ENCODE measurements around the gene ZNF777.
"Not testable (repeated sequence)": the region's sequence is repeated elsewhere in the genome, so short reads cannot be mapped to it uniquely, and the experiment has no call there.

The ZNF777 gene

GRCh38 chr7:149413083-149413482, 47.8 kb downstream of the ZNF777 start:
- DNase-seq (ENCODE audit: low spot score): not testable (repeated sequence)

- DNase-seq (ENCODE audit: low spot score): no peak
Observed at GRCh38 chr7:149409895-149410294, 51.0 kb downstream of the ZNF777 start.

- DNase-seq (ENCODE audit: low spot score): no peak
Observed at GRCh38 chr7:149404825-149405224, 56.0 kb downstream of the ZNF777 start.

GRCh38 chr7:149404396-149404795, 56.5 kb downstream of the ZNF777 start:
- DNase-seq (ENCODE audit: low spot score): no peak

GRCh38 chr7:149398195-149398820, 62.6 kb downstream of the ZNF777 start:
- no peak for DNase-seq (ENCODE audit: low spot score)

GRCh38 chr7:149397470-149398043, 63.3 kb downstream of the ZNF777 start:
- no peak for DNase-seq (ENCODE audit: low spot score)

- DNase-seq (ENCODE audit: low spot score): not testable (repeated sequence)
Observed at GRCh38 chr7:149388550-149389335, 72.1 kb downstream of the ZNF777 start.

GRCh38 chr7:149386514-149386913, 74.3 kb downstream of the ZNF777 start:
- DNase-seq (ENCODE audit: low spot score): not testable (repeated sequence)

GRCh38 chr7:149385195-149385950, 75.5 kb downstream of the ZNF777 start:
- DNase-seq (ENCODE audit: low spot score): no peak

Data from D341Med (cell line).